DND-41 (cell line): Measurements from ENCODE around the gene ECHDC3.

Source experiments
- CTCF ChIP-seq: IDR thresholded peaks from 2 replicates; pipeline ENCODE4 v1.5.1; 2012; ENCODE audit warnings: borderline replicate concordance, low read length, moderate library complexity, mild to moderate bottlenecking; ENCODE audit not compliant: poor library complexity, severe bottlenecking; ENCODE audit errors: extremely low read depth
- EZH2 ChIP-seq: IDR thresholded peaks from 3 replicates; pipeline ENCODE4 v1.6.1; 2012; ENCODE audit warnings: borderline replicate concordance, low read depth, mild to moderate bottlenecking, moderate library complexity, low read length, inconsistent platforms; ENCODE audit not compliant: severe bottlenecking

GRCh38 chr10:11782793-11783557, 40.8 kb downstream of the ECHDC3 start:
- no peak for TF ChIP-seq EZH2
- peak; percentile 85 for TF ChIP-seq CTCF
